NT2/D1 (cell line): Measurements from ENCODE around the gene NDST3.

Source experiments
- SUZ12 ChIP-seq: IDR thresholded peaks from 2 replicates; pipeline ENCODE4 v1.6.1; 2011; ENCODE audit not compliant: insufficient read length, insufficient read depth; ENCODE audit errors: extremely low read depth
- ZNF274 ChIP-seq: IDR thresholded peaks from 2 replicates; pipeline ENCODE4 v1.6.1; 2011; ENCODE audit warnings: mild to moderate bottlenecking, low read depth, low read length

GRCh38 chr4:118087366-118087765 lies 53.1 kb downstream of the NDST3 start:
- TF ChIP-seq ZNF274 (no peak), SUZ12 (no peak)
